ENCODE results near the gene MAP2K2.
A peak's percentile ranks its signal among the peaks of the same experiment; 100 is the strongest.

MAP2K2 gene

GRCh38 chr19:4075373-4075772, 48.5 kb downstream of the MAP2K2 start:
- no peak for DNase-seq

GRCh38 chr19:4071610-4072009, 52.3 kb downstream of the MAP2K2 start:
- no peak for DNase-seq

GRCh38 chr19:4069331-4069959, 54.5 kb downstream of the MAP2K2 start:
- DNase-seq, result no peak

GRCh38 chr19:4068047-4068966, 55.6 kb downstream of the MAP2K2 start:
- DNase-seq, result no peak

- DNase-seq, result no peak
These were observed 56.4 kb downstream of the MAP2K2 start for GRCh38 chr19:4067396-4068046.

- DNase-seq, result peak; percentile 64
These were observed 57.1 kb downstream of the MAP2K2 start, which contains the start of gene ZBTB7A for GRCh38 chr19:4066682-4067395. ZBTB7A (minus strand) TSS chr19:4066899; CDS start chr19:4055232, 11,667 bp downstream.

- DNase-seq, result no peak
These were observed 57.7 kb downstream of the MAP2K2 start for GRCh38 chr19:4066176-4066606.

- peak; percentile 95 for DNase-seq
These were observed 58.3 kb downstream of the MAP2K2 start for GRCh38 chr19:4065430-4066175.

- DNase-seq, result no peak
These were observed 59.2 kb downstream of the MAP2K2 start for GRCh38 chr19:4064496-4065260.

GRCh38 chr19:4064149-4064495, 59.8 kb downstream of the MAP2K2 start:
- DNase-seq, result no peak

GRCh38 chr19:4063369-4064148, 60.4 kb downstream of the MAP2K2 start:
- DNase-seq, result no peak

- DNase-seq, result no peak
These were observed 61.2 kb downstream of the MAP2K2 start for GRCh38 chr19:4062419-4063368.

GRCh38 chr19:4061683-4062418, 62.1 kb downstream of the MAP2K2 start:
- no peak for DNase-seq

- no peak for DNase-seq
These were observed 62.7 kb downstream of the MAP2K2 start for GRCh38 chr19:4061178-4061682.

GRCh38 chr19:4060621-4061177, 63.2 kb downstream of the MAP2K2 start:
- DNase-seq, result no peak

GRCh38 chr19:4059891-4060620, 63.9 kb downstream of the MAP2K2 start:
- no peak for DNase-seq

- DNase-seq, result no peak
These were observed 64.5 kb downstream of the MAP2K2 start for GRCh38 chr19:4059453-4059871.

Measured in NK-92 treated with Interleukin-12 subunit alpha and Interleukin-12 subunit beta, amount 100 ng/mL, for 24 hours (cell line).